ENCODE data around the gene PLEKHB1. TPM values are rescaled to one million over a fixed set of nuclear protein-coding genes. Genes with fewer than 3 reads are reported as not detected.

PLEKHB1 gene
- total and polyA plus RNA-seq, 3 donors from 2014 or later: 54.9 to 71.5 (median 62.1) TPM

- TF ChIP-seq POLR2A (IDR thresholded peaks at IDR 0.05) (no peak), CTCF (IDR thresholded peaks at IDR 0.05) (no peak)
- intact Hi-C loops (cut with DNase I; ENCODE audit: low total_unique reads): no loop called here
- Histone ChIP-seq H3K9me3 (no peaks in the 10 kb centered on the region), H3K27ac (no peak overlapping the region), H3K27me3 (no peaks in the 10 kb centered on the region), H3K36me3 (ENCODE audit: low read depth, missing control alignments) (no peaks in the 10 kb centered on the region), H3K4me3 (no peak overlapping the region), H3K4me1 (no peaks in the 10 kb centered on the region)
- DNase-seq: no peak
- 94% methylated on average over 5 of the region's 5 CpGs for WGBS, 2 donors
These were observed 10.1 kb upstream of the PLEKHB1 start for GRCh38 chr11:73636249-73636648.

- no peak for DNase-seq
These were observed 9.4 kb upstream of the PLEKHB1 start for GRCh38 chr11:73637012-73637411.

DNA sequence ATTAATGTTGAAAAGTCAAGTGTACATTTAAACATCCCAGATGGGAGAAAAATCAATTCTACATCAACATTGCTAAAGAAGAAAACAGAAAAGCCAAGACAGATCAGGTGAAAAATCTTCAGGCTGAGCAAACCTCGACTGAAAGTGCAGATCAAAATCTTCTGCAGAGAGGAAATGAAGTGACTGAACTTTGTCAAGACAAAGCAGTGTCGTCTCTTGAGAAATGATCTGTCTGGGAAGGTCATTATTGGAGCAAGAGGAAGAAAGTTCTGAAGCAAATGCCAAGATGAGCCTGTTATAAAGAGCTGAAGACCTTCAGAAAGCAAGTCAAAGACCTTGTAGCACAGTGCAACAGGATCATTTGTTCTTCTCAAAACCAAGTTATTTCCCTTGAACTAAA is 5.8 kb upstream of the PLEKHB1 start:
- no peak for DNase-seq
- Histone ChIP-seq H3K4me3 (no peak overlapping the region), H3K36me3 (ENCODE audit: low read depth, missing control alignments) (no peaks in the 10 kb centered on the region), H3K27me3 (no peaks in the 10 kb centered on the region), H3K27ac (no peak overlapping the region), H3K4me1 (no peaks in the 10 kb centered on the region), H3K9me3 (no peaks in the 10 kb centered on the region)
- intact Hi-C loops (cut with DNase I; ENCODE audit: low total_unique reads): no loop called here
- WGBS, 2 donors: 65 to 79% methylated on average over 2 of the region's 2 CpGs
- TF ChIP-seq CTCF (IDR thresholded peaks at IDR 0.05): no peak
- no peak for TF ChIP-seq POLR2A (IDR thresholded peaks at IDR 0.05)

More at GRCh38 chr11:73637012-73637411, 9.4 kb upstream of the PLEKHB1 start:
- TF ChIP-seq POLR2A (IDR thresholded peaks at IDR 0.05): no peak
- no peak for TF ChIP-seq CTCF (IDR thresholded peaks at IDR 0.05)
- intact Hi-C loops (cut with DNase I; ENCODE audit: low total_unique reads): no loop called here
- H3K36me3 ChIP-seq (ENCODE audit: low read depth, missing control alignments): no peaks in the 10 kb centered on the region
- H3K9me3 ChIP-seq: no peaks in the 10 kb centered on the region
- no peaks in the 10 kb centered on the region for H3K27me3 ChIP-seq
- WGBS, 2 donors: 50 to 68% methylated on average over 1 of the region's 1 CpG
- H3K4me3 ChIP-seq: no peak overlapping the region
- no peaks in the 10 kb centered on the region for H3K4me1 ChIP-seq
- no peak overlapping the region for H3K27ac ChIP-seq

DNA sequence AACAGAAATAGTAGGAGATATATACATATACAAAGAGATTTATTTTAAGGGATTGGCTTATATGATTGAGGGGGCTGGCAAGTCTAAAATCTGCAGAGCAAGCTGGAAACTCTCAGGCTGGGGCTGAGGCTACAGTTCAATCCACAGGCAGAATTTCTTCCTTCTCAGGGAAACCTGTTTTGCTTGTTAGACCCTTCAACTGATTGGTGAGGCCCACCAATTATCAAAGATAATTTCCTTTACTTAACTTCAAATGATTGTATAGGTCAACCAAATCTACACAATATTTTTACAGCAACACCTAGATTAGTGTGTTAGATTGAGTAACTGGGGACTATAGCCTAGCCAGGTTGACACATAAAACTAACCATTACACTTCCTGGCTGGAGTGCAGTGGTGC is 4.7 kb upstream of the PLEKHB1 start:
- H3K4me1 ChIP-seq: peaks cover 4% of the 10 kb centered on the region
- H3K36me3 ChIP-seq (ENCODE audit: low read depth, missing control alignments): no peaks in the 10 kb centered on the region
- no peaks in the 10 kb centered on the region for H3K27me3 ChIP-seq
- H3K4me3 ChIP-seq: no peak overlapping the region
- no peak for TF ChIP-seq POLR2A (IDR thresholded peaks at IDR 0.05)
- no peak for DNase-seq
- H3K27ac ChIP-seq: no peak overlapping the region
- no peaks in the 10 kb centered on the region for H3K9me3 ChIP-seq
- intact Hi-C loops (cut with DNase I; ENCODE audit: low total_unique reads): no loop called here

DNA sequence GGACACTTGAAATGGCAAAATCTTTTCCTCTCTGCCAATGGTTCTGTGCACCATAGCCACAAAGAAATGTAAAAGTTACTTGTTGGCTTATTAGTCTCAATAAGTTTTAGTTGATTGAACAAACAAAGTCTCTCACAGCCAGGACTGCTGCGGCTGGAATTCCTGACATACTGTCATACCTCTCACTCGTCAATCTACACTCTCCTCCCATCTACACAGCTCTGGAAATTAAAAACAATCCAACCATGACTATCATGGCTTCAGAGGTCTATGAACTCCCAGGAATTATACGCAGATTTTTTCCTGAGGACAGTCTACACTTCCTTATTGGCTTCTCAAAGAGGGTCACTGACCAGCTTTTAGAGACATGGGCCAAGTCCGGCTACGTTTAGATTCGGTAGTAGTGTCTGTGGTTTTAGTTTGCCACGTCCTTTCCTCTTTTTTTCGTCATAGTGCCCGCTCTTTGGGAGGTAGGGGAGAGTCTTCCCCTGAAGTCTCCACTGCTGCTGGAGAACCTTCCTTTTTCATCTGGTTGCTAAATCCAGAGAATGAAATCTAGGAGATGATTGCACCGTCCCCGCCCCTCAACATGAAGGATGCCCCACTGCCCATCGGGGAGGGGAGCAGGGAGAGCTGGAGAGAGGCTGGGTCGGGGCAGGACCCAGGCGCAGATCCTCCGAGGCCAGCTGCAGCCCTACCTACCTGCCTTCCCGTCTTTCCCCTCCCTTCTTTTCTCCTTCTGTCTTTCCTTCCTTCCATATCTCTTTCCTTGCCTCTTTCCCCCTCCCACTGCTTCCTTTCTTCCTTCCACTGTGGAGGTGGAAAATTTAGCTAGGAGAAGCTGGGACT is 1.0 kb upstream of the PLEKHB1 start:
- H3K4me3 ChIP-seq: peak overlapping the region in 1 of 2 donors; percentile 23
- intact Hi-C loops (cut with DNase I; ENCODE audit: low total_unique reads): no loop called here
- H3K9me3 ChIP-seq: no peaks in the 10 kb centered on the region
- H3K27ac ChIP-seq: no peak overlapping the region
- peaks cover 13% of the 10 kb centered on the region for H3K4me1 ChIP-seq
- 38 to 42% methylated on average over 12 to 16 of the region's 16 CpGs for WGBS, 2 donors
- H3K27me3 ChIP-seq: no peaks in the 10 kb centered on the region
- no peaks in the 10 kb centered on the region for H3K36me3 ChIP-seq (ENCODE audit: low read depth, missing control alignments)
- no peak for TF ChIP-seq POLR2A (IDR thresholded peaks at IDR 0.05)
- TF ChIP-seq CTCF (IDR thresholded peaks at IDR 0.05): no peak
- DNase-seq: no peak

Data from testis (tissue), 3 donors.